ENCODE data around the gene BCAS2. TPM values are rescaled to one million over a fixed set of nuclear protein-coding genes. Genes with fewer than 3 reads are reported as not detected.

BCAS2 gene
- total RNA-seq (2014; rRNA removed; shearing (Covaris generic)) = 56.9 and 64.7 TPM in 2 replicates

DNA sequence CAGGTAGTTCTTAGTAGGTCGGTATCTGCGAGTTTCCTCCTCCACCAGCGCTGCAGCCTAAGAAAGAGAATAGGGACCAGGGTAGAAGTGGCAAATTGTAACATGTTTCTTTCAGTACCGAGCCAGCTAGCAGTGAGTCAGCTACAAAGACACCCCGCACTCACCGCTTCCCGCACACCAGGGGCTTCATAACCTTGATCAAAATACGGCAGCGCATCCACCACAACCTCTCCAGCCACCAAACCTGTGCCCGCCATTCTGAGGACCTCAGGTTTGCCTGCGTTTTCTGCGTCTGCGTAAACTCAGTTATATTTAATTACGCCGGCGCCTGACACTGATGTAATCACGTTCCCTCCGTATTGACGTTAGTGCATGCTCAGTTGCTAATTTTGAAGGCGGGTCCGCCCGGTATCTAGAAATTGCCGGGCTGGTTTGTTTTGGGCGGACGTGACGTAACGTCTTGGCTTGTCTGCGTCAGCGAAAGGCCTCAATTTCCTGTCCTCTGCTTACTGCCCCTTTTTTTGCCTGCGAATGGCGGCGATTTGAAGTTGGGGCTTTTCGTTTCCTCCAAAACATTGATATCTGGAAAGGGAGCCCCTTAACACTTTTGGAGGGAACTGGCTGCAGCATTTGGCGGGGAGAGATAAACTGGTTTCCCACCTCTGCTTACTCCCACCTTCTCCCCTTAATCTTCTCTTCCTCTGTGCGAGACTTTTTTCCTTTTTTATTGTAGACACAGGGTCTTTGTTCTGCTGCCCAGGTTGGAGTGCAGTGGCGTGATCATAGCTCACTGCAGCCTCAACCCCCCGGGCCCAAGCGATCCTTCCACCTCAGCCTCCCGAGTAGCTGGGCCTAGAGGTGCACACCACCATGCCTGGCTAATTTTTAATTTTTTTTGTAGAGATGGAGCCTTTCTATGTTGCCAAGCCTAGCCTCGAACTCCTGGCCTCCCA is at the start of gene BCAS2:
TSS of gene BCAS2 (minus strand) at position 281 of the 953 bp plus-strand sequence. CDS start at position 257, 24 bp downstream.

Other genes starting within 250 kb of the BCAS2 start
- gene TRIM33, start 70.4 kb downstream of the BCAS2 start, total RNA-seq (2014; rRNA removed; shearing (Covaris generic)) = 26.1 and 29.2 TPM in 2 replicates
- 0.93 and 0.98 TPM in 2 replicates for gene DENND2C, start 88.4 kb upstream of the BCAS2 start, total RNA-seq (2014; rRNA removed; shearing (Covaris generic))
- not detected in 2 replicates for gene AMPD1, start 113.9 kb upstream of the BCAS2 start, total RNA-seq (2014; rRNA removed; shearing (Covaris generic))
- gene NRAS, start 135.2 kb upstream of the BCAS2 start, total RNA-seq (2014; rRNA removed; shearing (Covaris generic)) = 29.6 and 30.4 TPM in 2 replicates
- 403 and 467 TPM in 2 replicates for gene CSDE1, start 176.4 kb upstream of the BCAS2 start, total RNA-seq (2014; rRNA removed; shearing (Covaris generic))
- gene SIKE1, start 199.1 kb upstream of the BCAS2 start, total RNA-seq (2014; rRNA removed; shearing (Covaris generic)) = 157 and 160 TPM in 2 replicates

Data from A375 (cell line).